Measurements from ENCODE around the gene DCLK3. TPM values are rescaled to one million over a fixed set of nuclear protein-coding genes. Genes with fewer than 3 reads are reported as not detected.

The DCLK3 gene
- total RNA-seq, 1 experiment from 2014 or later = 0.06 TPM

DNA sequence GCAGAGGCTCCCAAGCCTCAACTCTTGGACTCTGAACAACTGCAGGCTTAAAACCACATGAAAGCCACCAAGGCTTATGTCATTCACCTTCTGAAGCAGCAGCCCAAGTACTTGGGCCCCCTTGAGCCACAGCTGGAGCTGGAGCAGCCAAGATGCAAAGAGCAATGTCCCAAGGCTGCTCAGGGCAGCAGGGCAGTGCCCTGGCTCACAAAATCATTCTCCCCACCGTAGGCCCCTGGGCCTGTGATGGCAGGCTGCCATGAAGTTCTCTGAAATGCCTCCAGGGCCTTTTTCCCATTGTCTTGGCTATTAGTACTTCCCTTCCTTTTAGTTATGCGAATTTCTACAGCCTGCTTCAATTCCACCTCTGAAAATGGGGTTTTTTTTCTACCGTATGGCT lies 83.4 kb downstream of the DCLK3 start:
- DNase-seq (ENCODE audit: low spot score) = no peak
- BruUV-seq (replicated peaks) = no TSS peak
- no peak overlapping the region for H3K4me3 ChIP-seq (ENCODE audit: low read depth, low read length, poor library complexity, severe bottlenecking)
- no peaks in the 10 kb centered on the region for H3K4me1 ChIP-seq (ENCODE audit: insufficient read depth, low read length, poor library complexity, severe bottlenecking)
- no peak for TF ChIP-seq EZH2 (IDR thresholded peaks at IDR 0.05; ENCODE audit: borderline replicate concordance, low read depth, low read length, poor library complexity, severe bottlenecking)
- TF ChIP-seq, protein P1, sequence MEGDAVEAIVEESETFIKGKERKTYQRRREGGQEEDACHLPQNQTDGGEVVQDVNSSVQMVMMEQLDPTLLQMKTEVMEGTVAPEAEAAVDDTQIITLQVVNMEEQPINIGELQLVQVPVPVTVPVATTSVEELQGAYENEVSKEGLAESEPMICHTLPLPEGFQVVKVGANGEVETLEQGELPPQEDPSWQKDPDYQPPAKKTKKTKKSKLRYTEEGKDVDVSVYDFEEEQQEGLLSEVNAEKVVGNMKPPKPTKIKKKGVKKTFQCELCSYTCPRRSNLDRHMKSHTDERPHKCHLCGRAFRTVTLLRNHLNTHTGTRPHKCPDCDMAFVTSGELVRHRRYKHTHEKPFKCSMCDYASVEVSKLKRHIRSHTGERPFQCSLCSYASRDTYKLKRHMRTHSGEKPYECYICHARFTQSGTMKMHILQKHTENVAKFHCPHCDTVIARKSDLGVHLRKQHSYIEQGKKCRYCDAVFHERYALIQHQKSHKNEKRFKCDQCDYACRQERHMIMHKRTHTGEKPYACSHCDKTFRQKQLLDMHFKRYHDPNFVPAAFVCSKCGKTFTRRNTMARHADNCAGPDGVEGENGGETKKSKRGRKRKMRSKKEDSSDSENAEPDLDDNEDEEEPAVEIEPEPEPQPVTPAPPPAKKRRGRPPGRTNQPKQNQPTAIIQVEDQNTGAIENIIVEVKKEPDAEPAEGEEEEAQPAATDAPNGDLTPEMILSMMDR (conservative IDR thresholded peaks at IDR 0.05; ENCODE audit: low read depth, low read length) = no peak
- POLR2A ChIA-PET (ENCODE audit: low non-redundant PET) = interaction anchor here (0.6 kb wide), 1 partner anchor 20 kb away, joined by 3 read pairs; no protein-coding TSS in a partner anchor
- H3K27me3 ChIP-seq (replicated peaks; ENCODE audit: insufficient read depth, low read depth, low read length, poor library complexity) = no peaks in the 10 kb centered on the region
- no peak overlapping the region for H3K27ac ChIP-seq (ENCODE audit: low read depth, low read length, poor library complexity, severe bottlenecking)
- H3K9me3 ChIP-seq (ENCODE audit: low read depth, low read length, poor library complexity, severe bottlenecking) = peaks cover 31% of the 10 kb centered on the region
- intact Hi-C loops (cut with micrococcal nuclease; ENCODE audit: unreplicated experiment) = no loop called here
- CTCF ChIA-PET = no interaction called here
- H3K36me3 ChIP-seq (ENCODE audit: insufficient read depth, low read length, poor library complexity, severe bottlenecking) = no peaks in the 10 kb centered on the region

DNA sequence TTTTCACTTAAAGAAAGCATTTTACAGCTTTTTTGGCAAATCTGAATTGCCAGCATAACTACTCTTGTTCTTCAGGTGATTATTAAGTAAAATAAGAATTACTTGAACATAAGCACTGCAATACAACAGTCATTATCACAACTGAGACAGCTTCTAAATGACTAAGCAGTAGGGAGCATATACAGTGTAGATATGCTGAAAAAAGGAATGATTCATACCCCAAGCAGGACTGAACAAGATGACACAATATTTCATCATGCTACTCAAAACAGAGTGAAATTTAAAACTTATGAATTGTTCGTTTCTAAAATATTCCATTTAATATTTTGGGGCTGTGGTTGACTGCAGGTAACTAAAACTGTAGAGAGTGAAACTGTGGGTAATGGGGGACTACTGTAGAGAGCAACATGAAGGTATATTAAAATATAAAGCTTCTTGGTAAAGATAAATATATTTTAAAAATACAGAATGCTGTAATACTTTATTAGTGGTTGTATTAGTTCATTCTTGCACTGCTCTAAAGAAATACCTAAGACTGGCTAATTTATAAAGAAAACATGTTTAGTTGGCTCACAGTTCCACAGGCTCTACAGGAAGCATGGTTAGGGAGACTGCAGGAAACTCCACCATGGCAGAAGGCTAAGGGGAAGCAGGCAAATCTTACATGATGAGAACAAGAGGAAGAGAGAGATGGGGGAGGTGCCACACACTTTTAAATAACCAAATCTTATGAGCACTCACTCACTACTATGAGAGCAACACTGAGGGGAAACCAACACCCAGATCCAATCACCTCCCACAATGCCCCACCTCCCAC lies 84.8 kb downstream of the DCLK3 start:
- intact Hi-C loops (cut with micrococcal nuclease; ENCODE audit: unreplicated experiment) = no loop called here
- ChIA-PET CTCF (no interaction called here), POLR2A (ENCODE audit: low non-redundant PET) (no interaction called here)
- DNase-seq (ENCODE audit: low spot score) = peak; percentile 46
- Histone ChIP-seq H3K9me3 (ENCODE audit: low read depth, low read length, poor library complexity, severe bottlenecking) (peaks cover 31% of the 10 kb centered on the region), H3K4me3 (ENCODE audit: low read depth, low read length, poor library complexity, severe bottlenecking) (no peak overlapping the region), H3K27me3 (replicated peaks; ENCODE audit: insufficient read depth, low read depth, low read length, poor library complexity) (no peaks in the 10 kb centered on the region), H3K36me3 (ENCODE audit: insufficient read depth, low read length, poor library complexity, severe bottlenecking) (no peaks in the 10 kb centered on the region), H3K27ac (ENCODE audit: low read depth, low read length, poor library complexity, severe bottlenecking) (peak overlapping the region; percentile 66), H3K4me1 (ENCODE audit: insufficient read depth, low read length, poor library complexity, severe bottlenecking) (no peaks in the 10 kb centered on the region)
- TF ChIP-seq, protein P1 (conservative IDR thresholded peaks at IDR 0.05; ENCODE audit: low read depth, low read length) = no peak
- TF ChIP-seq EZH2 (IDR thresholded peaks at IDR 0.05; ENCODE audit: borderline replicate concordance, low read depth, low read length, poor library complexity, severe bottlenecking) = no peak
- BruUV-seq (replicated peaks) = no TSS peak

DNA sequence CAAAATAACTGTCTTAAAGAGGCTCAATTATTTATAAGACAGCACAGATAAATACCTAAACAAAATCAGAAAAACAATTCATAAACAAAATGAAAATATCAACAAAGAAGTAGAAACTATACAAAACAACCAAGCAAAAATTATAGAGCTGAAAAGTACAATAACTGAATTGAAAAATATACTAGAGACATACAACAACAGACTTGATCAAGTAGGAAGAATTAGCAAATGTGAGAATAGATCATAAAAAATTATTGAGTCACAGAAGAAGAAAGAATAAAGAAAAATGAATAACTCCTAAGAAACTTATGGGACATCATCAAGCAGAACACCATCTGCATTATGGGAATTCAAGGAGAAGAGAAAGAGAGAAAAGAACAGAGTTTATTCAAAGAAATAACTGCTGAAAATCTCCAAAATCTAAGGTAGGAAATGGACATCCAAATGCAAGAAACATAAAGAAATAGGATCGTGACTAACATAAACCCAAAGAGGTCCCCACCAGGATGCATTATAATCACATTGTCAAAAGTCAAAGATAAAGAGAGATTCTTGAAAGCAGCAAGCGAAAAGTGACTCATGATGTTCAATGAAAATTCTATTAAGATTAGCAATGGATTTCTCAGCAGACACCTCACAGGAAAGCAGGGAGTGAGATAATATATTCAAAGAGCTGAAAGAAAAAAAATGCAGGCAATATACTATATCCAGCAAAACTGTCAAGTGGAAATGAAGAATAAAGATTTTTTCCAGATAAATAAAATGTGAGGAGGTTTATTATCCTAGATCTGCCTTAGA lies 85.9 kb downstream of the DCLK3 start:
- peak; percentile 66 for DNase-seq (ENCODE audit: low spot score)
- ChIA-PET CTCF (no interaction called here), POLR2A (ENCODE audit: low non-redundant PET) (no interaction called here)
- Histone ChIP-seq H3K36me3 (ENCODE audit: insufficient read depth, low read length, poor library complexity, severe bottlenecking) (no peaks in the 10 kb centered on the region), H3K27me3 (replicated peaks; ENCODE audit: insufficient read depth, low read depth, low read length, poor library complexity) (no peaks in the 10 kb centered on the region), H3K9me3 (ENCODE audit: low read depth, low read length, poor library complexity, severe bottlenecking) (peaks cover 31% of the 10 kb centered on the region), H3K4me3 (ENCODE audit: low read depth, low read length, poor library complexity, severe bottlenecking) (no peak overlapping the region), H3K27ac (ENCODE audit: low read depth, low read length, poor library complexity, severe bottlenecking) (peak overlapping the region; percentile 73), H3K4me1 (ENCODE audit: insufficient read depth, low read length, poor library complexity, severe bottlenecking) (no peaks in the 10 kb centered on the region)
- intact Hi-C loops (cut with micrococcal nuclease; ENCODE audit: unreplicated experiment) = no loop called here
- TF ChIP-seq, protein P1 (conservative IDR thresholded peaks at IDR 0.05; ENCODE audit: low read depth, low read length) = no peak
- no peak for TF ChIP-seq EZH2 (IDR thresholded peaks at IDR 0.05; ENCODE audit: borderline replicate concordance, low read depth, low read length, poor library complexity, severe bottlenecking)
- no TSS peak for BruUV-seq (replicated peaks)
